Sigmoid colon (tissue), 3 donors: ENCODE measurements around the gene HELZ2.

Experiments used
- POLR2A ChIP-seq, 2 donors: fragments of 450-650 bp; IDR thresholded peaks; one replicate each; pipeline ENCODE4 v1.6.1; 2016; ENCODE audit warnings: antibody characterized with exemption in 2 of 2, mild to moderate bottlenecking in 2 of 2, moderate library complexity in 2 of 2
- TF ChIP-seq, protein P1 (sequence below), 4 experiments: fragments of 450-650 bp in 3 of 4; fragments of 200-600 bp in 1 of 4; IDR thresholded peaks; one replicate each; pipeline ENCODE4 v1.5.1; 2016 to 2019; ENCODE audit warnings: antibody characterized with exemption in 4 of 4, mild to moderate bottlenecking in 3 of 4, moderate library complexity in 2 of 4

DNA sequence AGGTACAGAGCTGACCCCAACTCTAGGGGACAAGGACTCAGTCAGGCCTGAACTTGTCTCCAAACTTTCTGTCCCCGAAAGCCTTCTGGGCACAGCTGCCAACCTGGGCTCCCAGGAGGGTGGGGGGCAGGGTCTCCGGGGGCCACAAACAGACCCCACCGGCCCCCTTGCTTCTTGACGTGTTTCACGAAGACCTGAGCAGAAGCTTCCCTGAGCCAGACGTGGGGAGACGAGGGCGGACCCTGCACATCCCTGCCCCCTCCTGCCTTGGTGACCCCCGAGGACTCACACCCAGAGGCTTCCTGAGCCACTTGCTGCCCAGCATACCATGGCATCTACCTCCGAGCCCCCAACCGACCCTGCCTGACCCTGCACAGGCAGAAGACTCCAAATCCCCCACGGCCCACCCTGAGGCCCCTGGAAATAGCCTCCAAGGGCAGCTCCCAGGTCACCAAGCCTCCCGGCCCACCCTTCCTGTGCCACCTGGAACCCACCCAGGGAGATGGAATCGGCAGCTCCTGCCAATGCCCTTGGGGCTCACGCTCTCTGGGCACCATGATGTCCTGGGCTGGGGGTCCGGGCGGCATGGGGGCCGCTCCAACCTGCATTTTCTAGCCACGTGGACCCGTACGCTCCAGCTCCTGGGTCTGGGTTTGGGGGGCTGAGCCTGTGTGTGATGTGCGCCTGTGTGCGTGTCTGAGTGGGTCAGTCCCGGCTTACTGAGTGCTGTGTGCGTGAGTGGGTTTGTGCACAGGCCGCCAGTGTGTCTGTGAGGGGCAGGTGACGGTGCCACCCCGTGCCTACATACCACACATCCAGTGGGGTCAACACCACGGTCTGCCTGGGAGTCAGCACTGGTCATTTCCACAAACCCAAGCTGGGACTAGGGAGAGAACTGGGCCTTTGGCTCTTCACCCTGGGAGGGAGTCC is 34.3 kb downstream of the HELZ2 start:
- TF ChIP-seq, protein P1, sequence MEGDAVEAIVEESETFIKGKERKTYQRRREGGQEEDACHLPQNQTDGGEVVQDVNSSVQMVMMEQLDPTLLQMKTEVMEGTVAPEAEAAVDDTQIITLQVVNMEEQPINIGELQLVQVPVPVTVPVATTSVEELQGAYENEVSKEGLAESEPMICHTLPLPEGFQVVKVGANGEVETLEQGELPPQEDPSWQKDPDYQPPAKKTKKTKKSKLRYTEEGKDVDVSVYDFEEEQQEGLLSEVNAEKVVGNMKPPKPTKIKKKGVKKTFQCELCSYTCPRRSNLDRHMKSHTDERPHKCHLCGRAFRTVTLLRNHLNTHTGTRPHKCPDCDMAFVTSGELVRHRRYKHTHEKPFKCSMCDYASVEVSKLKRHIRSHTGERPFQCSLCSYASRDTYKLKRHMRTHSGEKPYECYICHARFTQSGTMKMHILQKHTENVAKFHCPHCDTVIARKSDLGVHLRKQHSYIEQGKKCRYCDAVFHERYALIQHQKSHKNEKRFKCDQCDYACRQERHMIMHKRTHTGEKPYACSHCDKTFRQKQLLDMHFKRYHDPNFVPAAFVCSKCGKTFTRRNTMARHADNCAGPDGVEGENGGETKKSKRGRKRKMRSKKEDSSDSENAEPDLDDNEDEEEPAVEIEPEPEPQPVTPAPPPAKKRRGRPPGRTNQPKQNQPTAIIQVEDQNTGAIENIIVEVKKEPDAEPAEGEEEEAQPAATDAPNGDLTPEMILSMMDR (IDR thresholded peaks at IDR 0.05): no peak
- no peak for TF ChIP-seq POLR2A (IDR thresholded peaks at IDR 0.05)
